Mesendoderm (in vitro differentiated cells): ENCODE results near the gene COPG1.
A peak's percentile ranks its signal among the peaks of the same experiment; 100 is the strongest.
"Not testable (repeated sequence)": the region's sequence is repeated elsewhere in the genome, so short reads cannot be mapped to it uniquely, and the experiment has no call there.

ENCODE experiments used
- DNase-seq: peaks from one replicate; pipeline ENCODE4 v3.0.0; 2013
- H2AK5ac ChIP-seq: 2 replicates; pipeline ENCODE4 v1.6.1; 2013; ENCODE audit warnings: low read length, inconsistent platforms
- H2BK120ac ChIP-seq: 2 replicates; pipeline ENCODE4 v1.6.1; 2013; ENCODE audit warnings: low read depth, mild to moderate bottlenecking, low read length, moderate library complexity, mixed read lengths
- H2BK15ac ChIP-seq: replicated peaks from 2 replicates; pipeline ENCODE4 v1.6.1; 2013; ENCODE audit warnings: low read depth, mild to moderate bottlenecking, moderate library complexity
- H2BK5ac ChIP-seq: 2 replicates; pipeline ENCODE4 v1.6.1; 2013; ENCODE audit warnings: low read length, inconsistent platforms
- H3K18ac ChIP-seq: 2 replicates; pipeline ENCODE4 v1.6.1; 2013; ENCODE audit warnings: mild to moderate bottlenecking, low read length, mixed read lengths
- H3K23ac ChIP-seq: one replicate; pipeline ENCODE4 v1.6.1; 2013; ENCODE audit warnings: low read length
- H3K27ac ChIP-seq: 2 replicates; pipeline ENCODE4 v1.5.1; 2013; ENCODE audit warnings: low read depth, mild to moderate bottlenecking, inconsistent platforms, low read length, moderate library complexity
- H3K27me3 ChIP-seq: 2 replicates; pipeline ENCODE4 v1.6.1; 2013; ENCODE audit warnings: low read length, control low read depth, mild to moderate bottlenecking, inconsistent platforms; ENCODE audit not compliant: insufficient read depth, poor library complexity
- H3K36me3 ChIP-seq: 2 replicates; pipeline ENCODE4 v1.6.1; 2013; ENCODE audit warnings: low read length, inconsistent platforms; ENCODE audit not compliant: control insufficient read depth, insufficient read depth
- H3K4ac ChIP-seq: one replicate; pipeline ENCODE4 v1.6.1; 2013; ENCODE audit warnings: low read depth, mild to moderate bottlenecking, low read length, moderate library complexity
- H3K4me1 ChIP-seq: 2 replicates; pipeline ENCODE4 v1.6.1; 2013; ENCODE audit warnings: low read depth, low read length, inconsistent platforms; ENCODE audit not compliant: control insufficient read depth
- H3K4me2 ChIP-seq: 2 replicates; pipeline ENCODE4 v1.6.1; 2013; ENCODE audit warnings: low read length
- H3K4me3 ChIP-seq: 2 replicates; pipeline ENCODE4 v1.5.1; 2013; ENCODE audit warnings: mild to moderate bottlenecking, low read length
- H3K56ac ChIP-seq: one replicate; pipeline ENCODE4 v1.6.1; 2013; ENCODE audit warnings: low read length
- H3K79me1 ChIP-seq: 2 replicates; pipeline ENCODE4 v1.6.1; 2013; ENCODE audit warnings: low read length, inconsistent platforms
- H3K79me2 ChIP-seq: 2 replicates; pipeline ENCODE4 v1.6.1; 2013; ENCODE audit warnings: mild to moderate bottlenecking, low read length; ENCODE audit not compliant: control insufficient read depth, insufficient read depth
- H3K9ac ChIP-seq: 2 replicates; pipeline ENCODE4 v1.6.1; 2013; ENCODE audit warnings: low read length, inconsistent platforms
- H4K5ac ChIP-seq: one replicate; pipeline ENCODE4 v1.6.1; 2013; ENCODE audit warnings: low read length
- H4K8ac ChIP-seq: one replicate; pipeline ENCODE4 v1.6.1; 2013; ENCODE audit warnings: low read depth, mild to moderate bottlenecking, control low read depth, low read length, moderate library complexity
- WGBS: extraction: QIAGEN DNeasy Blood & Tissue Kit; methylation state at CpG from one replicate; pipeline ENCODE4 v1.1.7; 2013; ENCODE audit warnings: low lambda C conversion rate, missing lambda C conversion rate; ENCODE audit not compliant: insufficient coverage; ENCODE audit errors: extremely low coverage; 5-methylcytosine and 5-hydroxymethylcytosine counted together

COPG1 gene

DNA sequence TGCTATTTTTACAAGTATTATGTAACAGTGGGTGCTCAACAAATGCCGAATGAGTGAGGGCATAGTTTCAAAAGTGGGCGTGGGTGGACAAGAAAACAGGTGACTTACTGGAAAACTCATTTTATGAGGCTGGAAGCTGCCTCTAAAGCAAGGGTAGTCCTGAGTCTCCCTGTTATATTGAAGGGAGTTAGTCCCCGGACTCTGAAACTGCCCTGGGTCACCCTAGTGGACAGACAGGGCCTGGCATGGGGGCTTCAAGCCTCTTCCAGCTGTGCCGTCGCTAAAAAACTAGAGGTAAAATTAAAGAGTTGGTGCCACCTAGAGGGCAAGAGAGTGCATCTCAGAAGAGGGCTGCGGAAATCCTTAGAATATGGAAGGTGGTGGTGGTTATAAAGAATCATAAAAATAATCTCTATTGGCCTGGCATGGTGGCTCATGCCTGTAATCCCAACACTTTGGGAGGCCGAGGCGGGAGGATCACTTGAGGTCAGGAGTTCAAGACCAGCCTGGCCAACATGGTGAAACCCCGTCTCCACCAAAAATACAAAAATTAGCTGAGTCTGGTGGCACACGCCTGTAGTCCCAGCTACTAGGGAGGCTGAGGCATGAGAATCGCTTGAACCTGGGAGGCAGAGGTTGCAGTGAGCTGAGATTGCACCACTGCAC lies 3.6 kb upstream of the COPG1 start:
- no CpG with 5 or more reads among the region's 11 CpGs for WGBS
- not testable (repeated sequence) for H2AK5ac ChIP-seq, H2BK15ac ChIP-seq, H3K4me1 ChIP-seq, H3K23ac ChIP-seq, H2BK5ac ChIP-seq, H3K36me3 ChIP-seq, H3K27me3 ChIP-seq, H3K27ac ChIP-seq, H3K9ac ChIP-seq, H3K79me1 ChIP-seq, H4K8ac ChIP-seq, H4K5ac ChIP-seq, H3K4me3 ChIP-seq, H3K4ac ChIP-seq, H3K4me2 ChIP-seq, H3K18ac ChIP-seq, H2BK120ac ChIP-seq
- peak; percentile 95 for DNase-seq
- peaks cover 11% of the 10 kb centered on the region for H3K79me2 ChIP-seq
- H3K56ac ChIP-seq, result peak overlapping the region; percentile 5

DNA sequence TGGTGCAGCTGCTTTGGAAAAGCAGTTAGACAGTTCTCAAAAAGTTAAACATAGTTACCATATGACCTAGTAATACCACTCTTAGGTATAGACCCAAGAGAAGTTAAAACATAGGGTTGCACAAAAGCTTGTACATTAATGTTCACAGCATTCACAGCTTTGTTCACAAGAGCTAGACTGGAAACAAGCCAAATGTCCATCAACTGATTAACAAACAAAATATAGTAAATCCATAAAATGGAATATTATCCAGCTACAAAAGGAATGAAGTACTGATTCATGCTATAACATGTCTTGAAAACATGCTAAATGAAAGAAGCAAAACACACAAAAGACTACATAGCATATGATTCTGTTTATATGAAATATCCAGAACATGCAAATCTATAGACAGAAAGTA lies 2.8 kb upstream of the COPG1 start:
- Histone ChIP-seq H2BK15ac (no peak overlapping the region), H3K4me1 (peaks cover 5% of the 10 kb centered on the region), H4K8ac (no peak overlapping the region), H3K56ac (no peak overlapping the region), H3K79me1 (peaks cover 9% of the 10 kb centered on the region), H3K18ac (no peak overlapping the region), H3K27ac (no peak overlapping the region), H3K4me2 (no peak overlapping the region), H3K9ac (no peak overlapping the region), H2BK120ac (no peak overlapping the region), H3K23ac (no peak overlapping the region), H3K4me3 (no peak overlapping the region), H4K5ac (no peak overlapping the region), H3K36me3 (no peaks in the 10 kb centered on the region), H2BK5ac (no peak overlapping the region), H2AK5ac (no peak overlapping the region), H3K27me3 (no peaks in the 10 kb centered on the region), H3K4ac (no peak overlapping the region), H3K79me2 (peaks cover 11% of the 10 kb centered on the region)
- DNase-seq, result no peak

DNA sequence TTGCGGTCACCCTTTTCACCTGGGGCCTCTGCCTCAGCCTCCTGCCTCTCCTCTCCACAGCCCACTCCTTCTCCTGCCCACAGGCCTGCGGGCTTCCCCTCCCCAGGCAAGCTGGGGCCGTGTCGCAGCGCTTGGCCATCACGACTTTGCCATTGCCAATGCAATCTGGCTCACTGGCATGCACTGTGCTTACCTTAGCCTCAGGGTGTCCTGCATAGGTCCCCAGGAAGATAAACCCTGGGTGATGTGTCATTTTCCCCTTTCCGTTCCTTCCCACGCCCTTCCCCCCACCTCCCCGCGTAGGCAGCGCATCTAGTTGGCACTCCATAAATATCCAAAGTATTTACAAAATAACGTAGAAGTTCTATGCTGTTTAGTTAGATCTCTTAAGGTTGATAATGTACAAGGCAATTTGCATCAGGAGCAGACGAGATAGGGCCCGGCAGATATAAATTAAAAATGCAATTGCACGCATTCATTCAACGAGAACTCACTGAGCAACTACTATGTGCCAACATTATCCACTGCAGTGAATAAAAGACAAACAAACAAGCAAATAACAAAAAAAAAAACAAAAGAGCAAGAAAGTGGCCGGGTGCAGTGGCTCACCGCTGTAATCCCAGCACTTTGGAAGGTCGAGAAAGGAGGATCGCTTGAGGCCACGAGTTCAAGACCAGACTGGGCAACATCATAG lies 973 bp upstream of the COPG1 start:
- peak overlapping the region; percentile 100 for H3K56ac ChIP-seq
- no peak overlapping the region for H4K5ac ChIP-seq
- no peak overlapping the region for H2BK5ac ChIP-seq
- H2AK5ac ChIP-seq, result no peak overlapping the region
- peaks cover 12% of the 10 kb centered on the region for H3K36me3 ChIP-seq
- H3K4me3 ChIP-seq, result peak overlapping the region; percentile 89
- peaks cover 11% of the 10 kb centered on the region for H3K79me2 ChIP-seq
- no CpG with 5 or more reads among the region's 21 CpGs for whole genome bisulfite sequencing
- peaks cover 5% of the 10 kb centered on the region for H3K4me1 ChIP-seq
- H3K4ac ChIP-seq, result no peak overlapping the region
- peak overlapping the region; percentile 97 for H3K9ac ChIP-seq
- H2BK120ac ChIP-seq, result no peak overlapping the region
- no peak overlapping the region for H3K18ac ChIP-seq
- no peak overlapping the region for H3K23ac ChIP-seq
- DNase-seq, result no peak
- H3K27ac ChIP-seq, result no peak overlapping the region
- peaks cover 12% of the 10 kb centered on the region for H3K79me1 ChIP-seq
- H3K4me2 ChIP-seq, result peak overlapping the region; percentile 83
- no peak overlapping the region for H2BK15ac ChIP-seq
- no peak overlapping the region for H4K8ac ChIP-seq
- H3K27me3 ChIP-seq, result no peaks in the 10 kb centered on the region

DNA sequence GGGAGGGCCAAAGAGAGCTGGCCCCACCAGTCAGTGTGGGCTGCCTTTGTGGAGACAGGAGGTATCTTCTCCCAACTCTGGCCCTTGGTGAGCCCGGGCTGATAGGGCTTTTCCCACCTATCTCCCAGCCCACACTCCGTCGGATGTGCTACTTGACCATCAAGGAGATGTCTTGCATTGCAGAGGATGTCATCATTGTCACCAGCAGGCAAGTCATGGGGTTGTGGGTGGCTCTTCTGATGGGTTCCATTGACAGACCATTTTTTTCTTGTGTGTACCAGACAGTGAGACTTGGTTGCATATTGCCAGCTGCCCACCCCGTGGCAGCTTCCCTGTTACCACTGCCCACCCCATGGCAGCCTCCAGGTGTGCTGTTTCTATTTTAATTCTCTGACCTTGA lies 3.3 kb downstream of the COPG1 start:
- WGBS, result no CpG with 5 or more reads among the region's 4 CpGs
- DNase-seq, result no peak
- no peak overlapping the region for H2BK5ac ChIP-seq

DNA sequence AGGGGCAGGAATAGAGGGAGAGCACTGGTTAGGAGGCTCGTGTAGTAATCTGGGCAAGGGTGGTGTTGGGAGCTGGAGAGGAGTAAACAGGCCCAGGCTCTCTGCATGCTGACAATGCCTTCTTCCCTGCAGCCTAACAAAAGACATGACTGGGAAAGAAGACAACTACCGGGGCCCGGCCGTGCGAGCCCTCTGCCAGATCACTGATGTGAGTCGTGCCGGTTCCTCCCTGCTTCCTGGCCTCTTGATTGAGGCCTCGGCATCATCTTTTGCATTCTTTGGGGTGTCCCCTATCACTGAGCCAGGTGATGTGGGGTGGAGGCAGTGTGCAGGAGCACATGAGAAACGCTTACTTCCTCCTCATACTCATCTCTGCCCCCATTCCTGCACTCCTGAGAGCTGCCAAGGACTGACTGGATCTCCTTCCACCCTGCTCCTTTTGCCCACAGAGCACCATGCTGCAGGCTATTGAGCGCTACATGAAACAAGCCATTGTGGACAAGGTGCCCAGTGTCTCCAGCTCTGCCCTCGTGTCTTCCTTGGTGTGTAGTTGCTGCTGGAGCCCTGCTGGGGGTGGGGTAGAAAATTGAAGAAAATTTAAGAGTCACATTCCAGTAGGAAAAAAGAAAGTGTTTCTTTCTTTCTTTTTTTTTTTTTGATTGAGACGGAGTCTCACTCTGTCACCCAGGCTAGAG lies 5.3 kb downstream of the COPG1 start:
- no peak overlapping the region for H3K4me2 ChIP-seq
- H2BK15ac ChIP-seq, result no peak overlapping the region
- no peak overlapping the region for H3K9ac ChIP-seq
- no peak overlapping the region for H3K4ac ChIP-seq
- no CpG with 5 or more reads among the region's 12 CpGs for WGBS
- no peak overlapping the region for H2BK120ac ChIP-seq
- no peak overlapping the region for H3K27ac ChIP-seq
- no peak overlapping the region for H4K8ac ChIP-seq
- H2BK5ac ChIP-seq, result no peak overlapping the region
- H3K4me3 ChIP-seq, result no peak overlapping the region
- H3K27me3 ChIP-seq, result no peaks in the 10 kb centered on the region
- no peak overlapping the region for H3K56ac ChIP-seq
- peaks cover 10% of the 10 kb centered on the region for H3K79me2 ChIP-seq
- no peak overlapping the region for H2AK5ac ChIP-seq
- peaks cover 5% of the 10 kb centered on the region for H3K4me1 ChIP-seq
- H3K18ac ChIP-seq, result no peak overlapping the region
- H4K5ac ChIP-seq, result no peak overlapping the region
- peaks cover 10% of the 10 kb centered on the region for H3K79me1 ChIP-seq
- no peak for DNase-seq
- peaks cover 39% of the 10 kb centered on the region for H3K36me3 ChIP-seq
- H3K23ac ChIP-seq, result no peak overlapping the region

More for the DNA sequence above, 3.3 kb downstream of the COPG1 start:
- Histone ChIP-seq H3K79me1 (peaks cover 12% of the 10 kb centered on the region), H3K36me3 (peaks cover 36% of the 10 kb centered on the region), H3K27me3 (no peaks in the 10 kb centered on the region), H2BK15ac (no peak overlapping the region), H3K56ac (no peak overlapping the region), H3K4me2 (no peak overlapping the region), H3K4me1 (peaks cover 5% of the 10 kb centered on the region), H3K9ac (no peak overlapping the region), H3K79me2 (peaks cover 11% of the 10 kb centered on the region), H2BK120ac (no peak overlapping the region), H4K8ac (no peak overlapping the region), H3K23ac (no peak overlapping the region), H3K4ac (no peak overlapping the region), H3K18ac (no peak overlapping the region), H4K5ac (no peak overlapping the region), H3K27ac (no peak overlapping the region), H2AK5ac (no peak overlapping the region), H3K4me3 (no peak overlapping the region)
